ENCODE results near the gene NEURL1. TPM values are rescaled to one million over a fixed set of nuclear protein-coding genes. Genes with fewer than 3 reads are reported as not detected.

Gene NEURL1
- total RNA-seq, 1 donor from 2014 or later: 12.0 TPM

- H3K9me3 ChIP-seq (ENCODE audit: control insufficient read depth in 3 of 3, low read length in 3 of 3): no peaks in the 10 kb centered on the region
- no peak overlapping the region for H3K4me3 ChIP-seq (ENCODE audit: low read length in 3 of 3)
- H3K9ac ChIP-seq (ENCODE audit: low read depth in 1 of 3, low read length in 3 of 3): peak overlapping the region in 1 of 3 donors; percentile 33
- no peak overlapping the region for H3K27ac ChIP-seq (ENCODE audit: low read depth, low read length)
- no peaks in the 10 kb centered on the region for H3K27me3 ChIP-seq (ENCODE audit: control insufficient read depth in 3 of 3, insufficient read depth in 3 of 3, low read length in 3 of 3)
- peaks cover 0 to 11% (median 7%) of the 10 kb centered on the region in 3 donors for H3K4me1 ChIP-seq (ENCODE audit: control insufficient read depth in 3 of 3, insufficient read depth in 3 of 3, low read length in 3 of 3)
- peaks cover 8 to 20% (median 9%) of the 10 kb centered on the region in 3 donors for H3K36me3 ChIP-seq (ENCODE audit: control insufficient read depth in 3 of 3, insufficient read depth in 3 of 3, low read length in 3 of 3)
Measured at GRCh38 chr10:103590744-103591291, 97.3 kb downstream of the NEURL1 start.

DNA sequence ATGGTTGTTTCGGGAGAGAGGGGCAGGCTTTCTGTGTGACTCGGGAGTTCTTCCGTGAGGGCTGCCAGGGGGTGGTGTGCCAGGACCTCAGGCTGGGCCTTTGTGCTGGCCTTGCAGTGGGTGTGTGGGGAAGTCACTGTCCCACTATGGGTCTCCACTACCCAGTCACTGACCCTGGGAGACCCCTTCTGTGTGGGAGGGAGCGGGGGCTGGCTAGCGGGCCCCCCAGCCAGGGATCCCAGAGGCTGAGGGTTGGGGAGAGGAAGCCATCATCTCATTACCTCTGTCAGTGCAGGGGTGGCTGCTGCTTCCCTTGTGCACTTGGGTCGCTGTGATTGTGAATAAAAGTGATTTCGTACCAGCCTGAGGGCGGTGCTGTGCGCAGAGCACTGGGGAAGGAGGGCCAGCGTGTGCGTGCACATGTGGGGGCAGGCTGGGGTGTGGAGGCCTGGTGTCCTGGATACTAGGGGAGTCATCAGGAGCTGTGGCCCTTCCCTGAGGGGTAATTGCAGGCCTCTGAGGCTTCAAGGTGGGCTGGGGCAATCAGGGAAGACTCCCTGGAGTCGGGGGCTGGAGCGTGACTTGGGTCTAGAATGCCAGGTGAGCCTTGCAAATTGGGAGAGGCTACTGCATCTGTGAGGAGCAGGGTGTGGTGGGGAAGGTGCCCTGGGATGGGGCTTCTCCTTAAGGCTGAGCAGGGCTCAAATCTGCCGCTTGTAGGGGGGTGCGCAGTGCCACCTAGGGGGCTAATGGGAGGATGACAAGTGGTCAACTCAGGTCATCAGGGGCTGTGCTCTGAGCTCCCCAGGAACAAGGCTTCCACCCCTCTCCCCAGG lies 98.9 kb downstream of the NEURL1 start:
- Histone ChIP-seq H3K4me3 (ENCODE audit: low read length in 3 of 3) (no peak overlapping the region), H3K36me3 (ENCODE audit: control insufficient read depth in 3 of 3, insufficient read depth in 3 of 3, low read length in 3 of 3) (peaks cover 8 to 18% (median 9%) of the 10 kb centered on the region in 3 donors), H3K27me3 (ENCODE audit: control insufficient read depth in 3 of 3, insufficient read depth in 3 of 3, low read length in 3 of 3) (no peaks in the 10 kb centered on the region), H3K4me1 (ENCODE audit: control insufficient read depth in 3 of 3, insufficient read depth in 3 of 3, low read length in 3 of 3) (peaks cover 10 to 23% (median 16%) of the 10 kb centered on the region in 3 donors), H3K9ac (ENCODE audit: low read depth in 1 of 3, low read length in 3 of 3) (no peak overlapping the region), H3K27ac (ENCODE audit: low read depth, low read length) (no peak overlapping the region), H3K9me3 (ENCODE audit: control insufficient read depth in 3 of 3, low read length in 3 of 3) (no peaks in the 10 kb centered on the region)

GRCh38 chr10:103593022-103593570 lies 99.6 kb downstream of the NEURL1 start:
- Histone ChIP-seq H3K27me3 (ENCODE audit: control insufficient read depth in 3 of 3, insufficient read depth in 3 of 3, low read length in 3 of 3) (no peaks in the 10 kb centered on the region), H3K4me1 (ENCODE audit: control insufficient read depth in 3 of 3, insufficient read depth in 3 of 3, low read length in 3 of 3) (peaks cover 17 to 29% (median 17%) of the 10 kb centered on the region in 3 donors), H3K36me3 (ENCODE audit: control insufficient read depth in 3 of 3, insufficient read depth in 3 of 3, low read length in 3 of 3) (peaks cover 8 to 17% (median 9%) of the 10 kb centered on the region in 3 donors), H3K4me3 (ENCODE audit: low read length in 3 of 3) (no peak overlapping the region), H3K27ac (ENCODE audit: low read depth, low read length) (no peak overlapping the region), H3K9me3 (ENCODE audit: control insufficient read depth in 3 of 3, low read length in 3 of 3) (no peaks in the 10 kb centered on the region), H3K9ac (ENCODE audit: low read depth in 1 of 3, low read length in 3 of 3) (no peak overlapping the region)

- Histone ChIP-seq H3K36me3 (ENCODE audit: control insufficient read depth in 3 of 3, insufficient read depth in 3 of 3, low read length in 3 of 3) (peaks cover 0 to 6% (median 5%) of the 10 kb centered on the region in 3 donors), H3K27me3 (ENCODE audit: control insufficient read depth in 3 of 3, insufficient read depth in 3 of 3, low read length in 3 of 3) (no peaks in the 10 kb centered on the region), H3K27ac (ENCODE audit: low read depth, low read length) (no peak overlapping the region), H3K4me3 (ENCODE audit: low read length in 3 of 3) (no peak overlapping the region), H3K4me1 (ENCODE audit: control insufficient read depth in 3 of 3, insufficient read depth in 3 of 3, low read length in 3 of 3) (peaks cover 14 to 32% (median 21%) of the 10 kb centered on the region in 3 donors), H3K9ac (ENCODE audit: low read depth in 1 of 3, low read length in 3 of 3) (peak overlapping the region in 1 of 3 donors; percentile 40), H3K9me3 (ENCODE audit: control insufficient read depth in 3 of 3, low read length in 3 of 3) (no peaks in the 10 kb centered on the region)
Measured at GRCh38 chr10:103595933-103596726, 102.6 kb downstream of the NEURL1 start.

DNA sequence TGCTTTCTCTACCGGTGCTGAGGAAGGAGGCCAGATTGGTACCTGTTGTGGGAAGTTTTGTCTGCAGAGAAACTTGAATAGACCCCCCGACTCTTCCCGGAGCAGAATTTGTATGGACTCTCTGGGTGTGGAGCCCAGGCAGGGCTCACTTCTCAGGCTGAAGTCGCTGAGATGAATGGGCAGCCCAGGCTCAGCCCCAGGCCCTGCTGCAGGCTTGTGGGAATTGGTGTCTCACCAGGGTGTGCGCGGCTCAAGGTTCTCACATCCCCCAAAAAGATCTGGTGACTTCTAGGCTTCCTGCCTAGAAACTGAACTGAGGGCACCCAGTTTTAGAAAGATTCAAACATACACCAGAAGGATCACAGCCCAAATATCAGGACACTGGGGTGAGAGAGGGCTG lies 103.5 kb downstream of the NEURL1 start:
- H3K4me3 ChIP-seq (ENCODE audit: low read length in 3 of 3): no peak overlapping the region
- H3K9me3 ChIP-seq (ENCODE audit: control insufficient read depth in 3 of 3, low read length in 3 of 3): no peaks in the 10 kb centered on the region
- H3K9ac ChIP-seq (ENCODE audit: low read depth in 1 of 3, low read length in 3 of 3): peak overlapping the region in 1 of 3 donors; percentile 40
- peaks cover 14 to 29% (median 21%) of the 10 kb centered on the region in 3 donors for H3K4me1 ChIP-seq (ENCODE audit: control insufficient read depth in 3 of 3, insufficient read depth in 3 of 3, low read length in 3 of 3)
- peak overlapping the region; percentile 17 for H3K27ac ChIP-seq (ENCODE audit: low read depth, low read length)
- peaks cover 2 to 9% (median 9%) of the 10 kb centered on the region in 3 donors for H3K36me3 ChIP-seq (ENCODE audit: control insufficient read depth in 3 of 3, insufficient read depth in 3 of 3, low read length in 3 of 3)
- no peaks in the 10 kb centered on the region for H3K27me3 ChIP-seq (ENCODE audit: control insufficient read depth in 3 of 3, insufficient read depth in 3 of 3, low read length in 3 of 3)

GRCh38 chr10:103598654-103599115 lies 105.2 kb downstream of the NEURL1 start:
- peak overlapping the region in 1 of 3 donors; percentile 45 for H3K9ac ChIP-seq (ENCODE audit: low read depth in 1 of 3, low read length in 3 of 3)
- no peak overlapping the region for H3K27ac ChIP-seq (ENCODE audit: low read depth, low read length)
- H3K9me3 ChIP-seq (ENCODE audit: control insufficient read depth in 3 of 3, low read length in 3 of 3): no peaks in the 10 kb centered on the region
- peaks cover 12 to 29% (median 21%) of the 10 kb centered on the region in 3 donors for H3K4me1 ChIP-seq (ENCODE audit: control insufficient read depth in 3 of 3, insufficient read depth in 3 of 3, low read length in 3 of 3)
- no peak overlapping the region for H3K4me3 ChIP-seq (ENCODE audit: low read length in 3 of 3)
- no peaks in the 10 kb centered on the region for H3K27me3 ChIP-seq (ENCODE audit: control insufficient read depth in 3 of 3, insufficient read depth in 3 of 3, low read length in 3 of 3)
- peaks cover 3 to 23% (median 22%) of the 10 kb centered on the region in 3 donors for H3K36me3 ChIP-seq (ENCODE audit: control insufficient read depth in 3 of 3, insufficient read depth in 3 of 3, low read length in 3 of 3)

- no peak overlapping the region for H3K27ac ChIP-seq (ENCODE audit: low read depth, low read length)
- no peaks in the 10 kb centered on the region for H3K27me3 ChIP-seq (ENCODE audit: control insufficient read depth in 3 of 3, insufficient read depth in 3 of 3, low read length in 3 of 3)
- no peaks in the 10 kb centered on the region for H3K9me3 ChIP-seq (ENCODE audit: control insufficient read depth in 3 of 3, low read length in 3 of 3)
- no peak overlapping the region for H3K4me3 ChIP-seq (ENCODE audit: low read length in 3 of 3)
- H3K9ac ChIP-seq (ENCODE audit: low read depth in 1 of 3, low read length in 3 of 3): no peak overlapping the region
- peaks cover 12 to 29% (median 21%) of the 10 kb centered on the region in 3 donors for H3K4me1 ChIP-seq (ENCODE audit: control insufficient read depth in 3 of 3, insufficient read depth in 3 of 3, low read length in 3 of 3)
- H3K36me3 ChIP-seq (ENCODE audit: control insufficient read depth in 3 of 3, insufficient read depth in 3 of 3, low read length in 3 of 3): peaks cover 3 to 24% (median 21%) of the 10 kb centered on the region in 3 donors
Measured at GRCh38 chr10:103599211-103599610, 105.7 kb downstream of the NEURL1 start.

DNA sequence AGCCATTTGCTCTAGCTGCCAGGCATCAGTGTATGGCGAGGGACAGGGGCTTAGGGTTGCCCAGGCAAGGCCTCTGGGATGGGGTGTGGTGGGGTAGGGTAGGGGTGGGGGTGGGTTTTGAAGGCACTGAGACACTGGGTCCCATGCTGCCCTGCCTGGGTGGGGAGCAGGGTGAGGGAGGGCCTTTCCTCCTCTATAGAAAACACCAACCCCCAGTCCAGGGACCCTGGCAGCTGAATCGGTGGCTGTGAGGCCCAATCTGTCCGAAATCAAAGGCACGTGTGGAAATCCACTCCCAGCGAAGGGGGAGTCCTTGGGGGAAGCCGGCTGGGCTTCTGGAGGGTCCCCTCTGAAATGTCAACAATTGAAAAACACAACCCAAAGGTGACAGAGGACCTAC lies 106.4 kb downstream of the NEURL1 start:
- no peaks in the 10 kb centered on the region for H3K27me3 ChIP-seq (ENCODE audit: control insufficient read depth in 3 of 3, insufficient read depth in 3 of 3, low read length in 3 of 3)
- H3K4me3 ChIP-seq (ENCODE audit: low read length in 3 of 3): no peak overlapping the region
- H3K4me1 ChIP-seq (ENCODE audit: control insufficient read depth in 3 of 3, insufficient read depth in 3 of 3, low read length in 3 of 3): peaks cover 12 to 29% (median 21%) of the 10 kb centered on the region in 3 donors
- no peak overlapping the region for H3K9ac ChIP-seq (ENCODE audit: low read depth in 1 of 3, low read length in 3 of 3)
- no peak overlapping the region for H3K27ac ChIP-seq (ENCODE audit: low read depth, low read length)
- H3K9me3 ChIP-seq (ENCODE audit: control insufficient read depth in 3 of 3, low read length in 3 of 3): no peaks in the 10 kb centered on the region
- H3K36me3 ChIP-seq (ENCODE audit: control insufficient read depth in 3 of 3, insufficient read depth in 3 of 3, low read length in 3 of 3): peaks cover 3 to 22% (median 21%) of the 10 kb centered on the region in 3 donors

DNA sequence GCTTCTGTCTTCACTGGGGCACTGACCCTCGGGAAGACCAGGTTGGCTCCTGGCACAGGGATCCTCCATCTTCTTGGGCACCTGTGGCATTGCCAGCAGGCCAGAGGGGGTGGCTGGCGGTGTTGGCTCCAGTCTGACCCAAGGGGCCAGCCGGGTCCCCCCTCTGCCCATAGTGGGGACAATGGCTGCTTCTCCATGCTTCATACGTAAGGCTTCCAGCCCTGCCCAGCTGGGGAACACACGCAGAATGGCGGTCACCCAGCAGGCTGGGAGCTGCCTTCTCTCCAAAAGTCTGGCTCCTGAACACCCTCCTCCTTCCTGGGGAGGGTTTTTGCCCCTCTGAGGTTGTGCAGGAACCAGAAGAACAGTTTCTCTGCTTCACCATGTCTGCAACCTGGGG lies 106.8 kb downstream of the NEURL1 start:
- H3K27ac ChIP-seq (ENCODE audit: low read depth, low read length): no peak overlapping the region
- peaks cover 6 to 26% (median 23%) of the 10 kb centered on the region in 3 donors for H3K36me3 ChIP-seq (ENCODE audit: control insufficient read depth in 3 of 3, insufficient read depth in 3 of 3, low read length in 3 of 3)

More for the DNA sequence above, 106.8 kb downstream of the NEURL1 start:
- Histone ChIP-seq H3K9ac (ENCODE audit: low read depth in 1 of 3, low read length in 3 of 3) (no peak overlapping the region), H3K27me3 (ENCODE audit: control insufficient read depth in 3 of 3, insufficient read depth in 3 of 3, low read length in 3 of 3) (no peaks in the 10 kb centered on the region), H3K9me3 (ENCODE audit: control insufficient read depth in 3 of 3, low read length in 3 of 3) (no peaks in the 10 kb centered on the region), H3K4me3 (ENCODE audit: low read length in 3 of 3) (no peak overlapping the region), H3K4me1 (ENCODE audit: control insufficient read depth in 3 of 3, insufficient read depth in 3 of 3, low read length in 3 of 3) (peaks cover 14 to 30% (median 21%) of the 10 kb centered on the region in 3 donors)

Data from skeletal muscle tissue (tissue), 4 donors.